ENCODE results near the gene HDAC4. TPM values are rescaled to one million over a fixed set of nuclear protein-coding genes. Genes with fewer than 3 reads are reported as not detected.
A peak's percentile ranks its signal among the peaks of the same experiment; 100 is the strongest.

HDAC4 gene
- total RNA-seq, 1 donor from 2014 or later: 11.8 TPM

DNA sequence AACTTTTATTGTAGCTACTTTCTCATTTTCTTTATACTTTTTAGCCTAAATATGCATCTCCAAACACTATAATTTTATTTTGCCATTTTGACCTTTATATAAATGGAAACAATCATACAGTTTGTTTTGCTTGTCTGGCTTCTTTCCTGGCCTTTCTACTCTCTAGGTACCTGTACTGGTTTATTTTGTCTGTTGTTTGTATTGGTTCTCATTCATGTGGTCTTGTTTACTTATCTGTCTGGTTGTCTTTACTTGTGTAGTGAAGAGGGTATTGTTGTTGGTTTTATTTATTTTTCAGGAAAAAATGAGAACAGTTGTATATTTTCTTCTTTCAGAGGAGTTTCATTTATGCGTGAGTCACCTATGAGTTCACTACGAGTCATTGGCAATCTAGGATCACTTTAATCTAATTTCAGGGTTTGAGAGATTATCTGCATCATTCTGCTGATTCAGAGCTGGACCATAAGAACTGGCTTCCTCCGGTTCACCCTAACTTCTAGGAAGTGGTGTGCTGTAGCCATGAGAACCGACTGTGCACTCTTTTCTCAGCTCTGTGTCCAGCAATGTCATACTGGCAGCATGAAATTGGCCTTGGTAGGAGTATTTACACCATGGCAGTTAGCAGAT lies 33.1 kb upstream of the HDAC4 start:
- H3K9me3 Mint-ChIP-seq (ENCODE audit: unreplicated experiment): peaks cover 4% of the 10 kb centered on the region

DNA sequence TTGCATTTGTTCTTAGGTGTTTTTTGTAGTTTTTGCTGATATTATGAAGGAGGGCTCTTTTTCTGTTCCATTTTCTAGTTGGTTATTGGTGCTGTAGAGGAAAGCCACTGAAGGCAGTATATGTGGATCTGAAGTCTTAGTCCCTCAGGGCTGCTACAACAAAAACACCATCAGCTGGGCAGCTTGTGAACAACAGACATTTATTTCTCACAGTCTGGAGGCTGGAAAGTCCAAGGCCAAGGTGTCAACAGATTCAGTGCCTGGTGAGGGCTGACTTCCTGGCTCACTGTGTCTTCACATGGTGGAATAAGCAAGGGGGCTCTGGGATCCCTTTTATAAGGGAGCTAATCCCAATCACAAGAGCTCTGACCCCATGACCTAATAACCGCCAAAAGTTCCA lies 31.4 kb upstream of the HDAC4 start:
- TF ChIP-seq, protein P1, sequence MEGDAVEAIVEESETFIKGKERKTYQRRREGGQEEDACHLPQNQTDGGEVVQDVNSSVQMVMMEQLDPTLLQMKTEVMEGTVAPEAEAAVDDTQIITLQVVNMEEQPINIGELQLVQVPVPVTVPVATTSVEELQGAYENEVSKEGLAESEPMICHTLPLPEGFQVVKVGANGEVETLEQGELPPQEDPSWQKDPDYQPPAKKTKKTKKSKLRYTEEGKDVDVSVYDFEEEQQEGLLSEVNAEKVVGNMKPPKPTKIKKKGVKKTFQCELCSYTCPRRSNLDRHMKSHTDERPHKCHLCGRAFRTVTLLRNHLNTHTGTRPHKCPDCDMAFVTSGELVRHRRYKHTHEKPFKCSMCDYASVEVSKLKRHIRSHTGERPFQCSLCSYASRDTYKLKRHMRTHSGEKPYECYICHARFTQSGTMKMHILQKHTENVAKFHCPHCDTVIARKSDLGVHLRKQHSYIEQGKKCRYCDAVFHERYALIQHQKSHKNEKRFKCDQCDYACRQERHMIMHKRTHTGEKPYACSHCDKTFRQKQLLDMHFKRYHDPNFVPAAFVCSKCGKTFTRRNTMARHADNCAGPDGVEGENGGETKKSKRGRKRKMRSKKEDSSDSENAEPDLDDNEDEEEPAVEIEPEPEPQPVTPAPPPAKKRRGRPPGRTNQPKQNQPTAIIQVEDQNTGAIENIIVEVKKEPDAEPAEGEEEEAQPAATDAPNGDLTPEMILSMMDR (IDR thresholded peaks at IDR 0.05; ENCODE audit: insufficient read depth, low read depth, low read length): no peak
- TF ChIP-seq EZH2 (IDR thresholded peaks at IDR 0.05; ENCODE audit: insufficient read depth, low read length): no peak
- H3K9me3 Mint-ChIP-seq (ENCODE audit: unreplicated experiment): peaks cover 6% of the 10 kb centered on the region

More for the DNA sequence above, 33.1 kb upstream of the HDAC4 start:
- no peaks in the 10 kb centered on the region for H3K4me1 Mint-ChIP-seq (ENCODE audit: low read depth, unreplicated experiment)
- Histone ChIP-seq H3K4me2 (ENCODE audit: low read length) (no peak overlapping the region), H3K79me2 (ENCODE audit: insufficient read depth, low read length) (no peaks in the 10 kb centered on the region), H3K4me3 (ENCODE audit: insufficient read depth, low read depth, low read length) (no peak overlapping the region), H3K27me3 (ENCODE audit: insufficient read depth, low read length) (peaks cover 2% of the 10 kb centered on the region), H2AFZ (ENCODE audit: low read depth, low read length) (no peak overlapping the region), H3K36me3 (ENCODE audit: insufficient read depth, low read length) (no peaks in the 10 kb centered on the region), H4K20me1 (ENCODE audit: insufficient read depth, low read length) (no peaks in the 10 kb centered on the region), H3K9me3 (ENCODE audit: insufficient read depth, low read depth, low read length) (no peaks in the 10 kb centered on the region), H3K27ac (ENCODE audit: low read depth, low read length) (no peak overlapping the region), H3K9ac (ENCODE audit: low read length) (no peak overlapping the region), H3K4me1 (ENCODE audit: insufficient read depth, low read length) (no peaks in the 10 kb centered on the region)
- FAIRE-seq: no peak
- no peak for TF ChIP-seq EZH2 (IDR thresholded peaks at IDR 0.05; ENCODE audit: insufficient read depth, low read length)
- TF ChIP-seq, protein P1 (IDR thresholded peaks at IDR 0.05; ENCODE audit: insufficient read depth, low read depth, low read length): no peak
- peaks cover 4% of the 10 kb centered on the region for H3K27me3 Mint-ChIP-seq (ENCODE audit: low read depth, unreplicated experiment)
- peak; percentile 14 for DNase-seq (ENCODE audit: low read depth)
- H3K4me3 Mint-ChIP-seq (ENCODE audit: unreplicated experiment): no peak overlapping the region
- peak overlapping the region; percentile 48 for H3K27ac Mint-ChIP-seq (ENCODE audit: unreplicated experiment)
- no peaks in the 10 kb centered on the region for H3K36me3 Mint-ChIP-seq (ENCODE audit: low read depth, unreplicated experiment)

DNA sequence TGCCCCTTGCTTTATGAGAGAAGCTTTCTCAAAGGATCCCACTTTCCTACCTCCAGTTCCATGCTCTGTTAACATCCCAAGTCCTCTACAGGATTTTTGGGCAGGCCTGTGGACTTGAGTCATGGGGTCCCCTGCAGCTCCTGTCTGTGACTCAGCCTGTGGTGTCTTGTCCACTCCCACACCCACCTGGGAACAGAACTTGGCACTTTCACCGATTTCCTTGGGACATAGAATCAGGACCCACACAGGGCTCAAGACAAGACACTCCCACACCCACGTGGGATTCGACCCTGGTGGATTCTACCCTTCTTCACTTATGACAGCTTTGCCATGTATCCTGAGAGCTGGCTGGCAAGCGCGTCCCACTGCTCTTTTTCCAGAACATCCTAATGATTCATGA lies 30.7 kb upstream of the HDAC4 start:
- H3K4me3 Mint-ChIP-seq (ENCODE audit: unreplicated experiment): no peak overlapping the region
- no peak overlapping the region for H3K27ac ChIP-seq (ENCODE audit: low read depth, low read length)
- TF ChIP-seq EZH2 (IDR thresholded peaks at IDR 0.05; ENCODE audit: insufficient read depth, low read length): no peak
- TF ChIP-seq, protein P1 (IDR thresholded peaks at IDR 0.05; ENCODE audit: insufficient read depth, low read depth, low read length): no peak

More for the DNA sequence above, 31.4 kb upstream of the HDAC4 start:
- H3K4me1 ChIP-seq (ENCODE audit: insufficient read depth, low read length): no peaks in the 10 kb centered on the region
- H3K4me3 ChIP-seq (ENCODE audit: insufficient read depth, low read depth, low read length): no peak overlapping the region
- FAIRE-seq (no peak), DNase-seq (ENCODE audit: low read depth) (no peak)
- Mint-ChIP-seq H3K27me3 (ENCODE audit: low read depth, unreplicated experiment) (peaks cover 3% of the 10 kb centered on the region), H3K36me3 (ENCODE audit: low read depth, unreplicated experiment) (no peaks in the 10 kb centered on the region), H3K4me3 (ENCODE audit: unreplicated experiment) (no peak overlapping the region), H3K4me1 (ENCODE audit: low read depth, unreplicated experiment) (no peaks in the 10 kb centered on the region), H3K27ac (ENCODE audit: unreplicated experiment) (no peak overlapping the region)
- H3K9me3 ChIP-seq (ENCODE audit: insufficient read depth, low read depth, low read length): no peaks in the 10 kb centered on the region
- H3K27ac ChIP-seq (ENCODE audit: low read depth, low read length): no peak overlapping the region
- H3K9ac ChIP-seq (ENCODE audit: low read length): no peak overlapping the region
- no peak overlapping the region for H3K4me2 ChIP-seq (ENCODE audit: low read length)
- H2AFZ ChIP-seq (ENCODE audit: low read depth, low read length): no peak overlapping the region
- H3K27me3 ChIP-seq (ENCODE audit: insufficient read depth, low read length): peaks cover 2% of the 10 kb centered on the region
- H3K79me2 ChIP-seq (ENCODE audit: insufficient read depth, low read length): no peaks in the 10 kb centered on the region
- H4K20me1 ChIP-seq (ENCODE audit: insufficient read depth, low read length): no peaks in the 10 kb centered on the region
- no peaks in the 10 kb centered on the region for H3K36me3 ChIP-seq (ENCODE audit: insufficient read depth, low read length)

More for the DNA sequence above, 30.7 kb upstream of the HDAC4 start:
- Mint-ChIP-seq H3K4me1 (ENCODE audit: low read depth, unreplicated experiment) (no peaks in the 10 kb centered on the region), H3K27ac (ENCODE audit: unreplicated experiment) (no peak overlapping the region), H3K27me3 (ENCODE audit: low read depth, unreplicated experiment) (peaks cover 8% of the 10 kb centered on the region), H3K9me3 (ENCODE audit: unreplicated experiment) (peaks cover 6% of the 10 kb centered on the region), H3K36me3 (ENCODE audit: low read depth, unreplicated experiment) (no peaks in the 10 kb centered on the region)
- no peaks in the 10 kb centered on the region for H3K36me3 ChIP-seq (ENCODE audit: insufficient read depth, low read length)
- no peak overlapping the region for H3K4me2 ChIP-seq (ENCODE audit: low read length)
- H3K4me3 ChIP-seq (ENCODE audit: insufficient read depth, low read depth, low read length): no peak overlapping the region
- no peak overlapping the region for H2AFZ ChIP-seq (ENCODE audit: low read depth, low read length)
- H3K27me3 ChIP-seq (ENCODE audit: insufficient read depth, low read length): peaks cover 2% of the 10 kb centered on the region
- DNase-seq (ENCODE audit: low read depth): no peak
- H4K20me1 ChIP-seq (ENCODE audit: insufficient read depth, low read length): no peaks in the 10 kb centered on the region
- no peaks in the 10 kb centered on the region for H3K9me3 ChIP-seq (ENCODE audit: insufficient read depth, low read depth, low read length)
- H3K4me1 ChIP-seq (ENCODE audit: insufficient read depth, low read length): no peaks in the 10 kb centered on the region
- FAIRE-seq: no peak
- no peaks in the 10 kb centered on the region for H3K79me2 ChIP-seq (ENCODE audit: insufficient read depth, low read length)
- no peak overlapping the region for H3K9ac ChIP-seq (ENCODE audit: low read length)
